ENCODE data around the gene EME1.

Gene EME1

GRCh38 chr17:50372758-50373556, at the start of gene EME1, which contains the start of gene MRPL27:
TSS of gene EME1 (plus strand) at chr17:50373229. CDS start at chr17:50375209, 1,980 bp downstream.
TSS of gene MRPL27 (minus strand) at chr17:50373184. CDS start at chr17:50373170, 14 bp downstream.
- TF ChIP-seq CTCF (conservative IDR thresholded peaks at IDR 0.05): no peak
- H3K27ac ChIP-seq: peak within 1 kb of the TSS; percentile 97

GRCh38 chr17:50325906-50326305, 47.1 kb upstream of the EME1 start:
- no peak overlapping the region for H3K27ac ChIP-seq
- no peak for TF ChIP-seq CTCF (conservative IDR thresholded peaks at IDR 0.05)

GRCh38 chr17:50326831-50327364, 46.1 kb upstream of the EME1 start:
- TF ChIP-seq CTCF (conservative IDR thresholded peaks at IDR 0.05): no peak
- no peak overlapping the region for H3K27ac ChIP-seq

GRCh38 chr17:50328363-50329325, 44.4 kb upstream of the EME1 start:
- H3K27ac ChIP-seq: no peak overlapping the region
- TF ChIP-seq CTCF (conservative IDR thresholded peaks at IDR 0.05): no peak

- no peak overlapping the region for H3K27ac ChIP-seq
- TF ChIP-seq CTCF (conservative IDR thresholded peaks at IDR 0.05): no peak
These were observed 43.3 kb upstream of the EME1 start for GRCh38 chr17:50329716-50330115.

GRCh38 chr17:50330151-50330775, 42.8 kb upstream of the EME1 start:
- H3K27ac ChIP-seq: no peak overlapping the region
- no peak for TF ChIP-seq CTCF (conservative IDR thresholded peaks at IDR 0.05)
